Naive B cell (primary cell): ENCODE results near the gene CR1. TPM values are rescaled to one million over a fixed set of nuclear protein-coding genes. Genes with fewer than 3 reads are reported as not detected.
A peak's percentile ranks its signal among the peaks of the same experiment; 100 is the strongest.
"Not testable (repeated sequence)": the region's sequence is repeated elsewhere in the genome, so short reads cannot be mapped to it uniquely, and the experiment has no call there.

Source experiments
- ATAC-seq, 2 donors: fragments of 150-1000 bp; cut with Tn5 transposase; 2 replicates each; pipeline ENCODE4 v1.10.0; 2021; ENCODE audit warnings: low read depth in 2 of 2, mild to moderate bottlenecking in 2 of 2, moderate library complexity in 2 of 2
- DNase-seq: peaks from one replicate; pipeline ENCODE4 v3.0.0; 2022
- H3K27ac Mint-ChIP-seq, 6 donors: one replicate each; pipeline ENCODE4 v1.8.0; 2020 to 2022; ENCODE audit warnings: mild to moderate bottlenecking in 6 of 6, mixed read lengths in 6 of 6, moderate library complexity in 5 of 6, inconsistent platforms in 2 of 6
- H3K27me3 Mint-ChIP-seq, 3 donors: one replicate each; pipeline ENCODE4 v1.8.0; 2021 to 2022; ENCODE audit warnings: mixed read lengths in 3 of 3, mild to moderate bottlenecking in 1 of 3
- H3K36me3 Mint-ChIP-seq, 2 donors: one replicate each; pipeline ENCODE4 v1.8.0; 2020 to 2022; ENCODE audit warnings: mixed read lengths in 2 of 2, inconsistent platforms in 1 of 2, mild to moderate bottlenecking in 1 of 2
- H3K4me1 Mint-ChIP-seq, 3 donors: one replicate each; pipeline ENCODE4 v1.8.0; 2020 to 2022; ENCODE audit warnings: mixed read lengths in 3 of 3, inconsistent platforms in 1 of 3, mild to moderate bottlenecking in 1 of 3, moderate library complexity in 1 of 3
- H3K4me3 Mint-ChIP-seq, 8 donors: one replicate each; pipeline ENCODE4 v1.8.0; 2020 to 2022; ENCODE audit warnings: mild to moderate bottlenecking in 8 of 8, mixed read lengths in 8 of 8, moderate library complexity in 8 of 8, inconsistent platforms in 2 of 8
- H3K9me3 Mint-ChIP-seq, 7 donors: one replicate each; pipeline ENCODE4 v1.8.0; 2020 to 2022; ENCODE audit warnings: mixed read lengths in 7 of 7, mild to moderate bottlenecking in 5 of 7, inconsistent platforms in 2 of 7, moderate library complexity in 1 of 7
- polyA plus RNA-seq, 6 donors: library from polyadenylated mRNA; unstranded; fragments of 300-500 nt; fragmentation: Illumina TruSeq; gene quantifications; one replicate each; pipeline ENCODE4 v1.2.3, GENCODE V29; 2021; ENCODE audit warnings: low read depth in 6 of 6

CR1 gene
- polyA plus RNA-seq, 6 donors from 2014 or later, result 20.5 to 32.8 (median 24.3) TPM

DNA sequence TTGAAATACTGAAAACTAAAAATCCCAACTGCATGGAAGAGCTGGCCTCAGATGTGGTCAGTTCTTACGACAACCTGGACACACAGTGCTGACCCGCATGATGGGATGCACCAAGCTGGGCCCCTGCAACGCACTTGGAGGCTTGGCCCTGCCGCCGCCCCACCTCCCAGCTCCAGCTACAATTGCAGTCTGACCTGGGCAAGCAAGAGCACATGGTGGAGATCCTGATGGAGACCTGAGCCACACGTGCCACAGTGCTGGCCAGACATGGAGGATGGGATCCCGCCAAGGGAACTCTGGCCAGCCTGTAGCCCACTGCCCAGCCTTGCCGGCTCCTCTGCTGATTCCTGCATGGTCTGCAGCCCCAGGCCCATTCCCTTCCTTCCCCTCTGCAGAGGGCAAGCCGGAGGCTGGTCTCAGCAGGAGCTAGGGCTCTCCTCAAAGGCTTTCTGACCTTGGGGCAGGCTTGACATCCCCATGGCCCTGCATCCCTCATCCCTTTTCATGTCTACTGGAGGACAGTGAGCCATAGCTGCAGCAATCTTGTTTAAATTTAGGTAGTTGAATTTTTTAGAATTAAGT is 163.0 kb downstream of the CR1 start:
- peaks cover 0 to 33% (median 6%) of the 10 kb centered on the region in 3 donors for H3K27me3 Mint-ChIP-seq
- ATAC-seq, result no peak
- H3K4me1 Mint-ChIP-seq, result no peaks in the 10 kb centered on the region
- peaks cover 0 to 13% (median 4%) of the 10 kb centered on the region in 7 donors for H3K9me3 Mint-ChIP-seq
- DNase-seq, result no peak
- H3K27ac Mint-ChIP-seq, result peak overlapping the region in 1 of 6 donors; percentile 4
- peaks cover 5 to 7% of the 10 kb centered on the region in 2 donors for H3K36me3 Mint-ChIP-seq
- H3K4me3 Mint-ChIP-seq, result no peak overlapping the region

DNA sequence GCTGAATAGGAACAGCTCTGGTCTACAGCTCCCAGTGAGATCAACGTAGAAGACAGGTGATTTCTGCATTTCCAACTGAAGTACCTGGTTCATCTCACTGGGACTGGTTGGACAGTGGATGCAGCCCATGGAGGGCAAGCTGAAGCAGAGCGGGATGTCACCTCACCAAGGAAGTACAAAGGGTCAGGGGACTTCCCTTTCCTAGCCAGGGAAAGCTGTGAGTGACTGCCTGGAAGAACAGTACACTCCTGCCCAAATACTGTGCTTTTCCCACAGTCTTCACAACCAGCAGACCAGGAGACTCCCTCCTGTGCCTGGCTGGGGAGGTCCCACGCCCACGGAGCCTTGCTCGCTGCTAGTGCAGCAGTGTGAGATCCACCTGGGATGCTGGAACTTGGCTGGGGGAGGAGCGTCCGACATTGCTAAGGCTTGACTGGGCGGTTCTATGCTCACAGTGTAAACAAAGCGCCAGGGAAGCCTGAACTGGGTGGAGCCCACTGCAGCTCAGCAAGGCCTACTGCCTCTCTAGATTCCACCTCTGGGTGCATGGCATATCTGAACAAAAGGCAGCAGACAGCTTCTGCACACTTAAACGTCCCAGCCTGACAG is 163.7 kb downstream of the CR1 start:
- DNase-seq (no peak), ATAC-seq (no peak)
- Mint-ChIP-seq H3K27me3 (peaks cover 4 to 37% (median 13%) of the 10 kb centered on the region in 3 donors), H3K9me3 (peaks cover 0 to 13% (median 4%) of the 10 kb centered on the region in 7 donors), H3K36me3 (peaks cover 6 to 7% of the 10 kb centered on the region in 2 donors), H3K4me1 (no peaks in the 10 kb centered on the region), H3K27ac (no peak overlapping the region), H3K4me3 (no peak overlapping the region)

DNA sequence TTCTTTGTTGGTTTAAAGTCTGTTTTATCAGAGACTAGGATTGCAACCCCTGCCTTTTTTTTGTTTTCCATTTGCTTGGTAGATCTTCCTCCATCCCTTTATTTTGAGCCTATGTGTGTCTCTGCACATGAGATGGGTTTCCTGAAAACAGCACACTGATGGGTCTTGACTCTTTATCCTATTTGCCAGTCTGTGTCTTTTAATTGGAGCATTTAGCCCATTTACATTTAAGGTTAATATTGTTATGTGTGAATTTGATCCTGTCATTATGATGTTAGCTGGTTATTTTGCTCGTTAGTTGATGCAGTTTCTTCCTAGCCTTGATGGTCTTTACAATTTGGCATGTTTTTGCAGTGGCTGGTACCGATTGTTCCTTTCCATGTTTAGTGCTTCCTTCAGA is 165.5 kb downstream of the CR1 start:
- H3K9me3 Mint-ChIP-seq, result peaks cover 0 to 23% (median 7%) of the 10 kb centered on the region in 7 donors
- H3K27me3 Mint-ChIP-seq, result peaks cover 16 to 46% (median 25%) of the 10 kb centered on the region in 3 donors
- H3K27ac Mint-ChIP-seq, H3K4me1 Mint-ChIP-seq, H3K4me3 Mint-ChIP-seq, DNase-seq, ATAC-seq: not testable (repeated sequence)
- H3K36me3 Mint-ChIP-seq, result peaks cover 12% of the 10 kb centered on the region in 2 donors

DNA sequence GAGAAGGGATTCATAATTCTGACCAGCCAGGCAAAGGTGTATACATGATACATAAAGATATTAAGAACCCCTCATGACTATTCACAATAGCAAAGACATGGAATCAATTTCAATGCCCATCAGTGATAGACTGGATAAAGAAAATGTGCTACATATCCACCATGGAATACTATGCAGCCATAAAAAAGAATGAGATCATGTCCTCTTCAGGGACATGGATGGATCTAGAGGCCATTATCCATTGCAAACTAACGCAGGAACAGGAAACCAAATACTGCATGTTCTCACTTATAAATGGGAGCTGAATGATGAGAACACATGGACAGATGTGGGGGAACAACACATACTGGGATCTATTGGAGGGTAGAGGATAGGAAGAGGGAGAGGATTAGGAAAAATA is 170.4 kb downstream of the CR1 start:
- Mint-ChIP-seq H3K4me1 (peaks cover 9 to 14% (median 13%) of the 10 kb centered on the region in 3 donors), H3K4me3 (no peak overlapping the region), H3K27ac (no peak overlapping the region), H3K27me3 (peaks cover 50 to 79% (median 70%) of the 10 kb centered on the region in 3 donors), H3K36me3 (peaks cover 12 to 25% of the 10 kb centered on the region in 2 donors), H3K9me3 (peaks cover 0 to 32% (median 21%) of the 10 kb centered on the region in 7 donors)
- no peak for DNase-seq
- no peak for ATAC-seq

DNA sequence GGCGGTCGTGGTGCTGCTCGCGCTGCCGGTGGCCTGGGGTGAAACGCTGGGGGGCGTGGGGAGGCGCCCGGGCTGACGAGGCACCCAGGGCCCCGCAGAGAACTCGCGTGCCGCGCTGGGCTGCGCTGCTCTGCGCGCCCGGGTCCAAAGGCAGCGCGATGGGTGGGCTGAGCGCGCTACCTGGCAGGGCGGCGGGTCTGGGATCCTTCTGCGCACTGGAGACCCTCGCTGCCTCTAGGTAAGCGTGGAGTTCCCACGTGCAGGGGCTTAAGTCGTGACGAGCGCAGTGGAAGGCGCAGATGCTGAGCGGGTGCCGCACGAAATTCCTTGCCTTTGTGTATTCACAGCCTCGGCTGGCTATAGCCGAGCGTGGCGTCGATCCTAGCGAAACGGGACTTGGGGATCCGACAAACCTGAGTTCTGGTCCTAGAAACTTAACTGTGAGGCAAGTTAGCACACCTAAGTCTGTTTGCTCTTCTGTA is 173.6 kb downstream of the CR1 start:
- peaks cover 54 to 74% (median 64%) of the 10 kb centered on the region in 3 donors for H3K27me3 Mint-ChIP-seq

DNA sequence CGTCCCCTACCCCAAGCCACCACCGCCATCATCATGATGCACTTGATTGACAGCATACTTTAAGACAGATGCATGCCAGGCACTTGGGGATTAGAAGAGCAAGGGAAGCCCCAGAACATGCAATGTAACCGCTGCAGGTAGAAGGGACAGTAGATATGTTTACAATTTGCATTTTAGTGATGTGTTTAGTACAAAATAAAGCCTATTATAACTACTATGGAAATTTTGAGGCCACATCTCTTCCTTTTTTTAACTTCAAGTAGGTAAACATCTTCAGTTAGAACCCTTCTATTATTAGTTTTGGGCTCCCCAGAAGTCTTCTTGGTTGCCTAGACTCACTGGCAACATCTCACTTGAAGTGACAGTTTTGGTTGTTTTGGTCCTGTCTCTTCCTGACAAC is 174.2 kb downstream of the CR1 start:
- Mint-ChIP-seq H3K4me1 (peaks cover 9 to 14% (median 14%) of the 10 kb centered on the region in 3 donors), H3K27me3 (peaks cover 51 to 69% (median 62%) of the 10 kb centered on the region in 3 donors), H3K27ac (peak overlapping the region in 1 of 6 donors; percentile 53), H3K4me3 (peak overlapping the region in 4 of 8 donors; percentile 49 to 73 (median 66)), H3K36me3 (peaks cover 6 to 18% of the 10 kb centered on the region in 2 donors), H3K9me3 (peaks cover 0 to 23% (median 16%) of the 10 kb centered on the region in 7 donors)
- DNase-seq, result no peak
- peak; percentile 49 to 68 for ATAC-seq

More for the DNA sequence above, 173.6 kb downstream of the CR1 start:
- DNase-seq, result no peak
- Mint-ChIP-seq H3K4me1 (peaks cover 9 to 14% (median 13%) of the 10 kb centered on the region in 3 donors), H3K4me3 (peak overlapping the region in 6 of 8 donors; percentile 27 to 73 (median 56)), H3K36me3 (peaks cover 6 to 18% of the 10 kb centered on the region in 2 donors), H3K9me3 (peaks cover 0 to 23% (median 18%) of the 10 kb centered on the region in 7 donors), H3K27ac (peak overlapping the region in 1 of 6 donors; percentile 53)
- peak; percentile 14 to 18 for ATAC-seq

DNA sequence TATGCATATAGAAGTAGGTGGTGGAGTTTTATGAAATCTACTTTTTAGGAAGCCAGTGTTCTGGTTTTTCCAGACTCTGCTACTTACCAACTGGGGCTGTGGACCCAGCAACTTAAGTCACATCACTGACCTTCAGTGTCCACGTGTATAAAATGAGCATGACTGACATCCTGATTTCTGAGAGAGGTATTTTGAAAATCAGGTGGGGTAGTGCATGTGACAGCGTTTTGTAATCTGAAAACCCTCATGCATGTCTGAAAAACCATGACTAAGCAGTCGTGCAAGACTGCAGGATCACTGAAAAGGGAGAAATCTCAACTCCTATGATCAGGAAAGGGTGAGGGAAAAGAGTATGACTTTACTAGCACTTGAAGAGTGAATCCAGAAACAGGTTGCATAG is 175.0 kb downstream of the CR1 start:
- ATAC-seq, result no peak
- no peak overlapping the region for H3K27ac Mint-ChIP-seq
- peaks cover 9 to 20% (median 14%) of the 10 kb centered on the region in 3 donors for H3K4me1 Mint-ChIP-seq
- peaks cover 49 to 65% (median 56%) of the 10 kb centered on the region in 3 donors for H3K27me3 Mint-ChIP-seq
- H3K36me3 Mint-ChIP-seq, result peaks cover 5 to 17% of the 10 kb centered on the region in 2 donors
- H3K4me3 Mint-ChIP-seq, result no peak overlapping the region
- no peak for DNase-seq
- peaks cover 0 to 18% (median 14%) of the 10 kb centered on the region in 7 donors for H3K9me3 Mint-ChIP-seq

DNA sequence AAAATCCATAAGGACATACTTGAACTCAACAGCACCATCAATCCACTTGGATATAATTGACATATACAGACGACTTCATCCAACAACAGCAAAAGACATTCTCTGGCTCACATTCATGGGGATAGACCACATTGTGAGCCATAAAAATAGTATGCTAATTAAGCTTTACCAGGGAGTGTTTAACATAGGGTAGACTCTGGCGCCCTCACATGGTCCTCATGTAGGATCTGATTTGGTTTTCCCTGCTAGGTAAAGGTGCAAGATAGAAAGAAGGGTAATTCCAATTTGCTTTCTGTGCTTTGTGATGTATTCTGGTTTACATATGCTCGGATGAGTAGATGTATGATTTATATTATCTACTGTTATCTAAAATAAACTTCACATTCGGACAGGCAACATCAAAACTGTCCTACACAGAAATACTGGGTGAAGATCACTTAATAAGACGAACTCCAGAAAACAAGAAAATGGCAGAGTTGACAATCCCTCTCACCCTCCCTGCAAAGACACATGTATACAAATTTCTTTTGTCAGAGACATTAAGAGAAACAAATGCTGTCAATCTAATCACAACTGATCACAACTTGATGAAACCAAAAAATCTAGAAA is 176.7 kb downstream of the CR1 start:
- H3K27me3 Mint-ChIP-seq, result peaks cover 34 to 49% (median 40%) of the 10 kb centered on the region in 3 donors

DNA sequence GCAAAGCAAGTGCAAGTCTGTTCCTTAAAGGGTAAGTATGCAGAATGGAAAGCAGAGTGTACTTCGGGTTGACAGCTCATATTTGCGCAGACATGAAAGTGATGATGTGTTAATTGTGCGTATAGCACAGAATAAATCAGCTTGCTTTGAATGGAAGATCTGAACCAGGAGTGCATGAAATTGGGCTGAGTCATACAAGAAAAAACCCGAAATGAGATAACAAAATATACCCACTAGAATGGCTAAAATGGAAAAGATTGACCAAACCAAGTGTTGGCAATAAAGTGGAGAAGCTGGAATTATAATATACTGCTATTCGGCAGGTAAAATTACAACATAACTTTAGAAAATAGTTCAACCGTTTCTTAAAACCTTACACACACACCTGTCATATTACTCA is 177.4 kb downstream of the CR1 start:
- Mint-ChIP-seq H3K27ac (peak overlapping the region in 1 of 6 donors; percentile 5), H3K4me1 (peaks cover 9 to 21% (median 14%) of the 10 kb centered on the region in 3 donors), H3K27me3 (peaks cover 29 to 41% (median 36%) of the 10 kb centered on the region in 3 donors), H3K36me3 (no peaks in the 10 kb centered on the region), H3K9me3 (peaks cover 0 to 3% (median 0%) of the 10 kb centered on the region in 7 donors), H3K4me3 (no peak overlapping the region)
- no peak for ATAC-seq
- no peak for DNase-seq

More for the DNA sequence above, 176.7 kb downstream of the CR1 start:
- no peak overlapping the region for H3K27ac Mint-ChIP-seq
- H3K36me3 Mint-ChIP-seq, result peaks cover 0 to under 1% of the 10 kb centered on the region in 2 donors
- no peak for DNase-seq
- ATAC-seq, result no peak
- no peak overlapping the region for H3K4me3 Mint-ChIP-seq
- peaks cover 0 to 5% (median 0%) of the 10 kb centered on the region in 7 donors for H3K9me3 Mint-ChIP-seq
- peaks cover 9 to 21% (median 14%) of the 10 kb centered on the region in 3 donors for H3K4me1 Mint-ChIP-seq

DNA sequence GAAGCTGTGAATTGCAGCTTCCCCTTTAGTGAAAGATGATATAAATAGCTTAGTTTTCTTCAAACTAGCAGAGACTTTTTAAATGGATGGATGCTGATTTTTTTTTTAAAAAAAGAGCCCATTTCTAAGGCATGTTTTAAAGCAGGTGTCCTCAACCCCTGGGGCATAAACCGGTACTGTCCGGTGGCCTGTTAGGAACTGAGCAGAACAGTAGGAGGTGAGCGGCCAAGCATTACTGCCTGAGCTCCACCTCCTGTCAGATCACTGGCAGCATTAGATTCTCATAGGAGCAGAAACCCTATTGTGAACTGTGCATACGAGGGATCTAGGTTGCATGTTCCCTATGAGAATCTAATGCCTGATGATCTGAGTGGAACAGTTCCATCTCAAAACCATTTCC is 180.2 kb downstream of the CR1 start:
- no peak for ATAC-seq
- Mint-ChIP-seq H3K27ac (no peak overlapping the region), H3K9me3 (no peaks in the 10 kb centered on the region), H3K4me3 (no peak overlapping the region), H3K36me3 (no peaks in the 10 kb centered on the region), H3K4me1 (peaks cover 0 to 8% (median 0%) of the 10 kb centered on the region in 3 donors), H3K27me3 (peaks cover 10 to 17% (median 12%) of the 10 kb centered on the region in 3 donors)
- DNase-seq, result no peak

DNA sequence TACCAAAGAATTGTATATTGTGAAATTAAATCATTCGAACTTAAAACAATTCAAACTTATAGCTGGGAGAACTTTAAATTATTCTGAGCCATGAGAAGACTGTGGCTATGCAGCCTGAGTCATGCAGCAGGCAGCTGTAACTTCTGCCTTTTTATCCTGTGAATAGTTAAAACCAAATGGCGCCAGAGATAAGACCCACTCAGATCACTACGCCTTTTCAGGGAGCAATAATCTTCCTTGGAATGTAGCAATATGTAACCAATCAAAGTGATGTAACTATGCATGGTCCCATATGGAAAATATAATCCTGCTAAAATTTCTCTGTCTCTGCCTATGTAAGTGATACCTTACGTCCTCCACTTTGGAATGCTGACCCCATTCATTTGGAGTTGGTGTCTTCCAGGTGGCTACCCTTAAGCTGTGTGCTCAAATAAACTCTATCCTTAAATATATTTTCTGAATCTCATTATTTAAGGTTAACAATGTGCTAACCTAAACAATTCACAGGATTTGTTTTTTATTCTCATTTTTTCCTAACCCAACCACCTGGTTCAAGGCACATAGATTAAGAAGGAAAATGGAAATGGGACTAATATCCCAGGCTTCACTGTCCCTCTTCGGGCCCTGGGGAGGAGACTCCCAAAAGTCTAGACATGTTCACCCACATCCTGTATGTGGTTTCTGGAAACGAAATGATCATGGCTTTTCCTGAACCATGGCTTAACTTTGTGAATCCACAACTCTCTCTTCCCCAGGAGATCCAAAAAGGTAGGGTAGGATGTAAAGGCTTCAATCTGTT is 184.8 kb downstream of the CR1 start:
- not testable (repeated sequence) for H3K9me3 Mint-ChIP-seq, H3K27me3 Mint-ChIP-seq, H3K27ac Mint-ChIP-seq, DNase-seq, ATAC-seq, H3K36me3 Mint-ChIP-seq, H3K4me3 Mint-ChIP-seq, H3K4me1 Mint-ChIP-seq

DNA sequence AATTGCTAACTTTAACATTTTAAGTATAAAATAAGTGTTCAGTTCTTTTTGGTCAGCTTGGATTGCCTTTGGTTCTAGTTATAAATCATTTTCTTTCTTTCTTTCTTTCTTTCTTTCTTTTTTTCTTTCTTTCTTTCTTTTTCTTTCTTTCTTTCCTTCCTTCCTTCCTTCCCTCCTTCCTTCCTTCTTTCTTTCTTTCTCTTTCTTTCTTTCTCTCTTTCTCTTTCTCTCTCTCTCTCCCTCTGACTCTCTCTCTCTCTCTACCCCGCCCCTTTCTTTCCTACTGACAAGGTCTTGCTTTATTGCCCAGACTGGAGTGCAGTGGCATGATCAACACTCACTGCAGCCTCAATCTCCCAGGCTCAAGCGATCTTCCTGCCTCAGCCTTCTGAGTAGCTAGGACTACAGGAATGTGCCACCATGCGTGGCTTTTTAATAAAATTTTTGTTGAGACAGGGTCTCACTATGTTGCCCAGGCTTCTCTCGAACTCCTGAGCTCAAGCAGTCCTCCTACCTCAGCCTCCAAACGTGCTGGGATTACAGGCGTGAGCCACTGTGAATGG is 187.0 kb downstream of the CR1 start:
- not testable (repeated sequence) for H3K4me3 Mint-ChIP-seq, DNase-seq, H3K9me3 Mint-ChIP-seq, H3K4me1 Mint-ChIP-seq, ATAC-seq, H3K27me3 Mint-ChIP-seq, H3K36me3 Mint-ChIP-seq
- H3K27ac Mint-ChIP-seq, result peak overlapping the region in 1 of 6 donors; percentile 52
